KOPT-K1 (cell line): Measurements from ENCODE around the gene SPAG16.

Experiments used
- H3K27ac ChIP-seq: fragments of 200-600 bp; sonication (generic); 2 replicates; pipeline ENCODE4 v1.5.1; 2016; ENCODE audit warnings: antibody characterized with exemption, mild to moderate bottlenecking, low read depth, low read length; ENCODE audit not compliant: poor library complexity, severe bottlenecking
- H3K36me3 ChIP-seq: fragments of 200-600 bp; sonication (generic); 2 replicates; pipeline ENCODE4 v1.5.1; 2017; ENCODE audit warnings: antibody characterized with exemption, mild to moderate bottlenecking, low read length, moderate library complexity; ENCODE audit not compliant: insufficient read depth
- H3K9me3 ChIP-seq: fragments of 200-600 bp; sonication (generic); 2 replicates; pipeline ENCODE4 v1.5.1; 2017; ENCODE audit warnings: antibody characterized with exemption, low read length, mild to moderate bottlenecking; ENCODE audit not compliant: insufficient read depth, poor library complexity, severe bottlenecking

Gene SPAG16

DNA sequence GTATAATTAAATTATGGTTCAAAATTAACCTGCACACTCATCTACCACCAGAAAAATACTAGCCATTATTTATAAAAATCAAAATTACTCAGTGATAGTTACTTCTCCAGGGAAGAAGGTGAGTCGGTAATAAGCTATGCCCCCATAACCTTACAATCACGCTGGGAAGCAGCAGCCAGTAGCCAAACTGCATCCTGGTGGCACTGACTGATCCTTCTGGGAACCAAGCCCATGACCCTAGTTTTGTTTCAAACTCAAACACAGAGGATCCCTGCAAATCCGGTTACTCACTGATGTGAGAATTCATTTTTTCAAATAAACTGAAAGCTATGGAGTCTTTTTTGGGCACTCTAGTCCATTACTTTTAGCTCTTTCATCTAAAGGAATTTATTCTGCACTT lies 1038.4 kb downstream of the SPAG16 start:
- Histone ChIP-seq H3K27ac (no peak overlapping the region), H3K9me3 (no peaks in the 10 kb centered on the region), H3K36me3 (no peaks in the 10 kb centered on the region)

DNA sequence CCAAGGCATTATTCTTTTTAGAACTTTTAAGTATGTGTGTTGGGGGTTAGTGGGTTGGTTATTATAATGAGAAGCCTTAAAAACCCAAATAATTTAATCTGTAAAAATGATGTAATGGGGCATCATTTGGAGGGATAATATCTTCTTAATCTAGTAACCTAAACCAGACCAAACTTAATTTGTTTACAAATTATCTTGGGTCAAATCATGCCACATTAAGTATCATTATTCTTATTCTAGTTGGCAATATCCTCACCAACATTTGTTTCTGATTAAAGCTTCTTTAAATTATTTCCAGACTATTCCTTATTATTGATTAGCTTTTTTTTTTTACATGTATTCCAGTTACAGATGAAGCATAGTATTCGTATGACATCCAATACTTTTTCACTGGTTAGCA lies 1041.1 kb downstream of the SPAG16 start:
- H3K9me3 ChIP-seq = no peaks in the 10 kb centered on the region
- H3K27ac ChIP-seq = no peak overlapping the region
- H3K36me3 ChIP-seq = no peaks in the 10 kb centered on the region

DNA sequence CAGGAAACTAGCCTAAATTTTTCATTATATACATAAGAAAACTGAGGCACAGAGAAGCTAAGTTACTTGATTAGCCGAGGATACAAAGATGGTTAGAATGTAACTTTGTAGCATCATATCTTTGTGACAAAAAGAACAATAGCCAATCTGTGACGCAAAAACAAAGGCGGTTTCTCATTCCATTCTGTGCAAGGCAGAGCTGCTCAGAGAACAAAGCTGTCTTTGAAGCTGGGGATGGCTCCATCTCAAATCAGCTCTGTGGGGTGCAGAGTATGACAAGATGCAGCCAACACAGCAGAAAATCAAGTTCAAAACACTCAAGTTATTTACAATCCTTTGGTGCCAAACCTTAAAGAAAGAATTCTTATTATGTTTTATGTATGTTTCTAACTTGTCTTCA lies 1044.7 kb downstream of the SPAG16 start:
- Histone ChIP-seq H3K9me3 (no peaks in the 10 kb centered on the region), H3K36me3 (no peaks in the 10 kb centered on the region), H3K27ac (no peak overlapping the region)

DNA sequence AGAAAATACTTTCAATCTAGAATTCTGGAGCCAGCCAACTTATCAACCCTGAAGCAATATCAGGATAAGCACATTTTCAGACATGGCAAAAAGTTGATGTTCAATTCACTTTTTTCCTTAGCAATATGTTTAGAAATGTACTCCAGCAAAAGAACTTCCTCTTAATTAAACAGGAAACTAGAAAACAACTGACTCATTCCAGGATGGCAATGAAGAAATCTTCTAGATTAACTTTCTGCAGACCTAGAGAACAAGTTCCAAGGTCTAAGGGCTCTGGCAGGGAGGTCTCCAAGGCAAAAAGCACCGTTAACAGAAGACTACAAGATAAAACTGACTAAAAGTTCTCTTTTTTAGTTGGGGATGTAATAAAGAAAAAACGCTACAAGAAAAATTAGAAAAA lies 1057.4 kb downstream of the SPAG16 start:
- Histone ChIP-seq H3K36me3 (no peaks in the 10 kb centered on the region), H3K9me3 (no peaks in the 10 kb centered on the region), H3K27ac (no peak overlapping the region)

DNA sequence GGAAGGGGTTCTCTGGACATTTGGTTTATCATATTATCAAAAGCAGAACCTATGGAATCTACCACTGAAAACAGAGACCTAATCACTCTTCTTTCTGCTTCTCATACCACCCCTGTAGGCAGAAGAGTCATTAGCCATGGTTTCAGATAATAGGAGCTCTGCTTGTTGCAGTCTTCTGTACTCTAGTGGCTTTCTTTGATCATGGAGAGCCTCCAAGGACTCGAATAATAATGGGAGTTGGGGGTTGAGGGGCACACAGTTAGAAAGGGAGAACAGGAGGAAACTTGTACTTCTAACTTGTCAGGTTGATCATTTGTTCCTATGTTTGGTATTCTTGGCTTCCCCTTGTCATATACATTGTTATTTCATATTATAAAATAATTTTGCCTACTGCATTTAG lies 1074.2 kb downstream of the SPAG16 start:
- Histone ChIP-seq H3K36me3 (no peaks in the 10 kb centered on the region), H3K9me3 (no peaks in the 10 kb centered on the region), H3K27ac (no peak overlapping the region)

DNA sequence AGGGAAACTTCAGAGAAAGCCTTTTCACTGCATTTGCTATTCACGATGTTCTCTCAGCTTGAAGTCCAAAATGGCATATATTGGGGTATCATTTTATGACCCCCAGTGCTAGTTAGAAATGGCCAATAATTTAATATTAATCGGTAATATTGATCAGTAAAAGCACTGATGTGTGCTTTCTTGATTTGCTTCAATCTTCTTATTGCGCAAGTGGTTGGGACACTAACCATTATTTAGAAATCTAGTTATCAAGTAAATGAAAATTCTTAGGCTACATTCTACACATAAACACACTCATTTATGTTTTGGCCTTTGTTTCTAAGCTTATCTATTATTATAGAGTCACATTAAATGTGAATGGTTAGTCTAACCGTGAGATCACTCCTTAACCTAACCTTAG lies 1076.9 kb downstream of the SPAG16 start:
- H3K9me3 ChIP-seq = no peaks in the 10 kb centered on the region
- no peaks in the 10 kb centered on the region for H3K36me3 ChIP-seq
- H3K27ac ChIP-seq = no peak overlapping the region

DNA sequence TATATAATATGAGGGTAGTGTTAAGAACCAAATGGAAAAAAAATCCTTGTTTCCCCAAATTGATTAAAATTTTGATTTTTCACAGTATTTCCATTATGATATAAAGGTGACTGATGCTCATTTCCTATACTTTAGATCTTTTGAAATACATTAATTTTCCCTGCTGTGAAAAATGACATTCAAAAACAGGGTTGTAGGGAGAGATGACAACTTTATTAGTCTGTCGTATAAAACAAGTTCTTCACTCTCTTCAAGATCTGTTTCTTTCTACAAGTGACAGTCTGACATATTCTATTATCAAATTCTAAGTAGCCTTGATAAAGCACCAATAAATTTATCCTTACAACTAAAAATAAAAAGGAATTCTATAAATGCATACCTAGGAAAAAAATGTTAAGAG lies 1081.3 kb downstream of the SPAG16 start:
- H3K27ac ChIP-seq = no peak overlapping the region
- no peaks in the 10 kb centered on the region for H3K9me3 ChIP-seq
- no peaks in the 10 kb centered on the region for H3K36me3 ChIP-seq

DNA sequence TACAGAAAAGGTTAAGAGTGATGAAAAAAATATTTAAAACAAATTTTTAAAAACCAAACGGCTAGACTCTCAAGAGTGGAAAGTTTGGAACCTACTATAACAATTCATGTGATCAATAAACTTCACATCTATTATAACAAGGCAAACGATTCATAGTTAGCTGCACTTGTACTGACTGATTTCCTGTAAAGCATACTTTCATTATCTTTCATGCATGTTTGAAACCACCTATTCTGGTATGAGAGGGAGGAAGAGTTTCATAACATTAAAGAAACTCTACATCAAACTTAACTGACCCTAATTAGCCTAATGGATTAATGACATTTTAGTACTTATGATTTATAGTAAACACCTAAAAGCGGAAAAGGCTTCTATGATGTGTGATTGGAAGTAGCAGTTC lies 1082.9 kb downstream of the SPAG16 start:
- no peaks in the 10 kb centered on the region for H3K36me3 ChIP-seq
- H3K9me3 ChIP-seq = no peaks in the 10 kb centered on the region
- no peak overlapping the region for H3K27ac ChIP-seq

DNA sequence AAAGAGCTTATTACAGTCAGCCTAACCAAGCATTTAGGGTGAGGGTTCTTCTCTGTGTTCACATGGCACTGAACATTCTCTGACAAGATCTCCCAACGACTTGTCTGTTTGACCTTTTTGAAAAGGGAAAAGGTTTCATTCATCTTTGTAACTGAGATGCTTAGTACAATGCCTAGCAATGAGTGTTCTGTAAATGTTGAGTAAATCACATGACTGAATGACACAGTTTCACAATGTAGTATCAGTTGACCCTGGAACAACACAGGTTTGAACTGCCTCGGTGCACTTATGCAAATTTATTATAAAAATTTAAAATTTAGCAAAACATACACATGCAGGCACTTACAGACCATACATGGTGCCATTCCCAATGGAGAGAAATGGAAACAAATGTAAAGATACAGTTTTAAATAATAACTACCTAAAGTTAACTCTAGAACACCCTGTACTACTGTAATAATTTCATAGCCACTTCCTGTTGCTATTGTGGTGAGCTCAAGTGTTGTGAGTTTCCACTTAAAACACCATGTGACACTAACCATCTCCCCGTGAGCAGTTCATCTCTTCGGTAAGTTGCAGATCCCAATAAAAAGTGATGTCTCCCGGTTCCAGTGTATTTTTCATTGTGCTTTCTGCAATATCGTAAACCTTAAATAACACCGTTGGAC lies 1092.5 kb downstream of the SPAG16 start:
- H3K36me3 ChIP-seq = no peaks in the 10 kb centered on the region
- H3K9me3 ChIP-seq = no peaks in the 10 kb centered on the region
- H3K27ac ChIP-seq = no peak overlapping the region

DNA sequence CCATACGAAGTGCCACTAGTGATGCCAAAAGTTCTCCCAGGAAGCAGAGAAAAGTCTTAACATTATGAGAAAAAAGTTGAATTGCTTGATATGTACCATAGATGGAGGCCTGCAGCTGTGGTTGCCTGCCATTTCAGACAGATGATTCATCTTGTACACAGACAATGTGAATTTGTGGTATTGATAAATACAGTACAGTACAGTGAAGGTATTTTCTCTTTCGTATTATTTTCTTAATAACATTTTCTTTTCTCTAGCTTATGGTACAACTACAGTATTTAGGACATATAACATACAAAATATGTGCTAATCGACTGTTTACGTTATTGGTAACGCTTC lies 1093.0 kb downstream of the SPAG16 start:
- H3K9me3 ChIP-seq = no peaks in the 10 kb centered on the region
- no peak overlapping the region for H3K27ac ChIP-seq
- H3K36me3 ChIP-seq = no peaks in the 10 kb centered on the region

DNA sequence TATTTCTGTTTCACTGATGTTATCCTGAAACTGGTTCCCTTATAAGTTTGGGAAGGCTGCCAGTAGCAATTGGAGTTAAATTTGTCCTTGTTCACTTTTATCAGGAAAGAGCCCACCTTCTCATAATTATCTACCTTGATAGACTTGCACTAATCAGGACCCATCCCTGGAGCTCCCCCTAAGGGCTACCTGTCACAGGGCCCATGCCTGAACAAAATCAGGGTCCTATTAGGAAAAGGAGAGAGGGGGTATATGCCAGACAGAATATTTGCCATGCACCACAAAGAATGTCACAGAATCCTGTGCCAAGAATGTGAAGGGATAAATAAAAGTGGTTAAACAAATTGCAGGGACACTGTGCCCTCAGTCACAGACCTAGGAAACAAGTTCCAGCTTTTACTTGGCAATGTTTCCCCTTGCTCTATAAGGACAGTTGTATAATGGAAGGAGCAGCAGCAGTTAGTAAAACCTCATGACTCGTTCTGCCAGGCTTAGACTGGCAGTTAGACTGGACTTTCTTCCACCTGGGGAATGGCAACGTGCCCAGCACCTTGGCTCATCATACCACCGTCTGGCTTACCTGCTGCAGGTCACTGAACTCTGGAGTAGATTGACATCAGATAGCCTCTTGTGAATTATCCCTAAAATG lies 1094.3 kb downstream of the SPAG16 start:
- Histone ChIP-seq H3K27ac (no peak overlapping the region), H3K9me3 (no peaks in the 10 kb centered on the region), H3K36me3 (no peaks in the 10 kb centered on the region)

DNA sequence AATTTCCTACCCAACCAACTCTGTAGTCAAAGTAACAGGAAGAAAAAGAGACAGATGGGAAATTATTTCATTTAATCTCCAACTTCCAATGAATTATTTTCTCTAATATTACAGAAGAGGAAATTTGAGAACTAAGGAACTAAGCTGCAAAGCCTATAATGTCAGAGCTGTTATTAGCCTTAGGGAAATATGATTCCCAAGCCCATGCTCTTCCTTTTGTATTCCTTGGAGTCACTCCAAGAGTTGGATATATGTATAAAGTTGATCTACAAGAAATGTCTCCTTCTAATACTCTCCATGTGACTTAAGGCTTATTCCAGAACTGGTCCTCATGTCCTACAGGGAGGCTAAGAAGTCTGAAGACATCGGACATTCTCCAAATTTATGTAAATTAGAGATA lies 1095.0 kb downstream of the SPAG16 start:
- Histone ChIP-seq H3K9me3 (no peaks in the 10 kb centered on the region), H3K36me3 (no peaks in the 10 kb centered on the region), H3K27ac (no peak overlapping the region)

DNA sequence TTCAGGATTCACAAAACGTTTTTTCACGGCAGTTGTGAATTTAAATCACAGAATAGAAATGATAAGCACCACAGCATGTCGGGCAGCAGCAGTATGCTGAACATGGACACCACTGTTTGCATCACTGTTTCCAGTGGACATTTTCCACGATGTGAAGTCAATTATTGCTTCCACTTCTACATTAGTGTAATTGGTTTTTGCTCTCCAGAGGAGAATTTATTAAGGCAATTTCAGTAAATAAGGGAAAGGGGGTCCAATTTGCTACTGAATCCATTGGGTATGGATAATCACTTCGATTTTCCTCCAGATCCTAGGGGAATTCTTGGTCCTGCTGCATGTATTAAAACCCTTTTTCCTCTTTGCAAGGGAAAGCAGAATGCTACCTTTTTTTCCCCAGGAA lies 1096.4 kb downstream of the SPAG16 start:
- Histone ChIP-seq H3K36me3 (no peaks in the 10 kb centered on the region), H3K27ac (no peak overlapping the region), H3K9me3 (no peaks in the 10 kb centered on the region)

DNA sequence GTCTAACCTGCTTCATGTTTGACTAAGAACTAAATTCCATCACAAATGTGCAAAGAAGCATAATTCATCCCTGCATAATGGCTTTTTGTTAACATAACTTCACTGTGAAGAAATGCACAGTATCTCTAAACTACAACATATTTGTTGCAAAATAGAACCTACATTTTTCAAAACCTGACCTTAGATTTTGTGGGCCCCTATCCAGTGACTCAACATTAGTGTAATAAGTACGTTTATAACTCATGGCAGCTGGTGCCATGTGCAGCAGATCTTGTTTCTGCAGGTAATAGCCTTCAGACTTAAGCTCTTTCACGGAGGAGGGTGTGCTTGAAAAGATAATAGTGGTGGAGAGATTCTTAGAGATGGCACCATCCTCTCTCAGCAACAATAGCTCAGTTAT lies 1098.0 kb downstream of the SPAG16 start:
- Histone ChIP-seq H3K9me3 (no peaks in the 10 kb centered on the region), H3K27ac (no peak overlapping the region), H3K36me3 (no peaks in the 10 kb centered on the region)

DNA sequence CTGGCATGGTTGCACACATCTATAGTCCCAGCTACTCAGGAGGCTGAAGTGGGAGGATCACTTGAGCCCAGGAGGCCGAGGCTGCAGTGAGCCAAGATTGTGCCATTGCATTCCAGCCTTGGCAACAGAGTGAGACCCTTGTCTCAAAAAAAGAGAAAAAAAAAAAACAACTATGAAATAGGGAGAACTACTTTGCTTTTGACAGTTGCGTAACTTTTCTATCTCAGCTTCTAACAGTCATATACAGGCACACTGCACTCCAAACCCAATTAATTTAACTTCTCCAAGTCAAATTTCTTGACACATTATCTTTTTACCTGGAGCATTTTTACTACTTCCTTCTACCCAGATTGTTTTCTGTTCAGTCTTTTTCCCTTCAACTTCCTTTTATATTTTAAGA lies 1102.5 kb downstream of the SPAG16 start:
- no peaks in the 10 kb centered on the region for H3K9me3 ChIP-seq
- no peak overlapping the region for H3K27ac ChIP-seq
- no peaks in the 10 kb centered on the region for H3K36me3 ChIP-seq

DNA sequence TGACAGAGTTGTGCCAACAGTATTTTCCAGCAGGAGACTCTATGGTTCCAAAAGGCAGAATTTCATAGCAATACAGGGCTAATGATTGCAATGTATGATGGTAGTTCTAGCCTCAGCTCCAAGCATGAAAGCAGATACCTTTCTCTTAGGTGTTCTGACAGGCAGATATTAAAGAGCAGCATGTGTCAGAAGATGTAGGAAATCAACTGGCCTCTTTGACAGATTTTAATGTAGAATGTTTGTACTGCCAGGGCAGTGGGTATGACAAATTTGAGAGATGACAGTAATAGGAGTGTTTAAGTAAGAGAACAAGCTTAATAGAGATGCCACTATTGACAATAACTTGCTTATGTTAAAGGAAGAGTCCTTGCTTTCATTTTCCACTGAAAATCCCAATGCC lies 1105.1 kb downstream of the SPAG16 start:
- Histone ChIP-seq H3K36me3 (no peaks in the 10 kb centered on the region), H3K9me3 (no peaks in the 10 kb centered on the region), H3K27ac (no peak overlapping the region)
